GM19467 (cell line): ENCODE measurements around the gene ATXN7L3B.
A peak's percentile ranks its signal among the peaks of the same experiment; 100 is the strongest.
"Not testable (repeated sequence)": the region's sequence is repeated elsewhere in the genome, so short reads cannot be mapped to it uniquely, and the experiment has no call there.

Experiments
- ATAC-seq: cut with Tn5 transposase; IDR thresholded peaks from one replicate; pipeline ENCODE4 v1.9.1; 2021; ENCODE audit warnings: mild to moderate bottlenecking, moderate library complexity; ENCODE audit not compliant: unreplicated experiment

ATXN7L3B gene, protein sequence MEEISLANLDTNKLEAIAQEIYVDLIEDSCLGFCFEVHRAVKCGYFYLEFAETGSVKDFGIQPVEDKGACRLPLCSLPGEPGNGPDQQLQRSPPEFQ

DNA sequence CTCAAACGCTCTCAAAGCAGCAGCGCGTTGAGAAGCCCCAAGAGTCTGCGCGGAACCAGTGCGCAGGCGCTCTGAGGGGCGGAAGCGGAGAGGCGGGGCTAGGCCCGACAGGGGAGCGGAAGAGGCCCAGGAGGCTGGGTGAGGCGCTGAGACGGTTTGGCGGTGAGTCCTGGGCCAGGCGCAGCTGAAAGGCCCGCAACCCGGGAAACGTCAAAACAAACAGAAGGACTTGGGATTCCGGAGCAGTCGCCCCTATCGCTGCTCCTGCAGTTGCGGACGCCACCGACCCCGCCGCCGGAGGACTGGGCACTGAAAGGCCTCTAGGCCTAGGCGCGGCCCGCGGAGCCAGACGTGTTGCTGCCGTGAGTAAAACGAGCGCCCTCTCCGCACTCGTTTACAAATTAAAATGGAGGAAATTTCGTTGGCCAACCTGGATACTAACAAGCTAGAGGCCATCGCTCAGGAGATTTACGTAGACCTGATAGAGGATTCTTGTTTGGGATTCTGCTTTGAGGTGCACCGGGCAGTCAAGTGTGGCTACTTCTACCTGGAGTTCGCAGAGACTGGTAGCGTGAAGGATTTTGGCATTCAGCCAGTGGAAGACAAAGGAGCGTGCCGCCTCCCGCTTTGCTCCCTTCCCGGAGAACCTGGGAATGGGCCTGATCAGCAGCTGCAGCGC, at the start of gene ATXN7L3B:
TSS of gene ATXN7L3B (plus strand) at position 129 of the 679 bp plus-strand sequence. CDS start at position 407, 278 bp downstream.
- ATAC-seq: peak; percentile 97

DNA sequence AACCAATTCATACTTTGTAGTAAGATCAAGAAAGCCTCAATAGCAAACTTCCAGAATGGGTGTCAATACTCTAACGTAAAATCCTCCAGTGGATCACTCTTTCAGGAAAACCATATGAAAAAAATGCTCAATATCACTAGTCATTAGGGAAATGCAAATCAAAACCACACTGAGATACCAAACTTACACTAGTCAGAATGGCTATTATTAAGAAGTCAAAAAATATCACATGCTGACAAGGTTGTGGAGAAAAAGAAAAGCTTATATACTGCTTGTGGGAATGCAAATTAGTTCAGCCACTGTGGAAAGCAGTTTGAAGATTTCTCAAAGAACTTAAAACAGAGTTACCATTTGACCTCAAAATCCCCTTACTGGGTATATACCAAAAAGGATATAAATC, 49.5 kb upstream of the ATXN7L3B start:
- peak; percentile 46 for ATAC-seq

DNA sequence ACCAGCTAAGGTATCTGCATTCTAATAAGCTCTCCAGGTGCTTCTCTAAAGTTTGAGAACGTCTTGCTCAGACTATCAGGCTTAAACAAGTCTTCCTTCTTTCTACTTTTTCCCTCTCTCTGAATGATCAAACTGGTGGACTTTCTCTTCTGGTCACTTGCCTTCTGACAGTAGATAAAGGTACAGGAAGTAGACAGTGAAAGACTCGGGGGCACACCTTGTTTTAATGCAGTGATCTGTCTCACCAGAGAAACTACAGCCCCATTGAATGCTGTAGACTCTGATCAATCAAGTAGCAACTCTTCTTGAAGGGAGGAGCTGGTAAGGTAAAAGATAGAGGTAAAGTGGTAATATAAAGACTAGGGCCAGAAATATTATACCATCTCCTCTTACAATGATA, 48.1 kb upstream of the ATXN7L3B start:
- no peak for ATAC-seq

DNA sequence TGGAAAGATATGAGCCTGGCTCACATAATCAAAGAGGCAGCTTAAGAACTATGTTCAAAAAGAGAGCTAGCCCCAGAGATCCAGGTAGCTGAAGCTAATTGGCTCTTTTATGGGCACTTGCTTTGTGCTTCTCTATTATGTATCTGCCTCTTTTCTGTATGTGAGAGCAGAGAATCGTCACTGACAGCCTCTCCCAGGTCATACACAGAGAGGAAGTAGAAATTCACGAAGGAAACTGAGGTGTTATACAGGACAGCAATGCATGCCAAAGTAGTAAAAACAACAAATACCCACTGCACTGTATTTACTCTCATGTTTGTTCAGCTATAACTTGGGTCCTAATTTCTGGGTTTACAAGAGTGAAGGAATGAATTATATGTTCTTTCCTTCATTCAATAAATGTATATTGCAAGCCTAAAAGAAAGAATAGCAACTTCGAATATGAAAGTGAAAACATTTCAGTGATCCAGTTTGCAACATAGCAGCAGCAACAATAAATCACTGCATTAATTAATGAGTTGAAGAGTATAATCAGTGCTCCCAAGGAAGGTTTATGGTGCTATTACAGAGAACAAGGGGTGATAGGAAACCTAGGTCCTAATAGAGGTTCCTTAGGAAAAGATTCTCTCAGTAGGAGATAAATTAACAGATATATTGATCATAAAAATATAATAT, 47.1 kb upstream of the ATXN7L3B start:
- ATAC-seq: peak; percentile 78

DNA sequence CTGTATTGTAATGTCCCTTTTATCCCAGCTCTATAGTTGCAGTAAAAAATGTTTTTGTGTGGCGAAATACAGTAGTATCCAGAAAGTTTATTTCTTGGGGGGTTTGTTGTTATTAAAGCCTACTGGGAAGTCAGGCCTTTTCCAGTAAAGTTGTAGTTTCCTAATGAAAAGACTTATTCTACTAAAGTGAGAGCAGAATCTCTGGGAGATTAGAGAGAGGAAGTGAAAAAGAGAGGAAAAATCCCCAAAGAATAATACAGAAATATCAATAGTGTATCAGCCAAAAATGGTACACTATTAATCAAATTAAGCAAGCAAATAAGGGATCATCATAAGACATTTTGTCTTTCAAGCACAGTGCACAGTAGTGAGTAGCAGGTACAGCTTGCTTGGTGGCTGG, 46.3 kb upstream of the ATXN7L3B start:
- no peak for ATAC-seq

DNA sequence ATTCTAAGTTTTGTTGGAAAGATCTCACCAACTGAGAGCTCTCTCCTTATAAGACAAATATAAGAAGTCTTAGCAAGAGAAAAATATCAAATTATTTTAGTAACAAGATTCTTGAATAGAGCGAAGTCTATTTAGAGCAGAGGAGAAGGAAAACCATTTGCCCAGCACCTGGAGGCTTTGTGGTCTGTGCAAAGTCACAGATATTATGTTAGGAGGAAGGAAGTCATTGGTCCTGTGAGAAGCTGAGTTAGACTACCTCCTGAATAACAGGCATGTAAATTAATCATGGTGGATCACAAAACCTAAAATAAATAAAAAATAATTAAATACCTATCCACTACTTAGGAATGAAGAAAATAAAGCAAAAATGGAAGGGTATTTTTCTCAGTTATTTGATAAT, 38.4 kb upstream of the ATXN7L3B start:
- ATAC-seq: no peak

DNA sequence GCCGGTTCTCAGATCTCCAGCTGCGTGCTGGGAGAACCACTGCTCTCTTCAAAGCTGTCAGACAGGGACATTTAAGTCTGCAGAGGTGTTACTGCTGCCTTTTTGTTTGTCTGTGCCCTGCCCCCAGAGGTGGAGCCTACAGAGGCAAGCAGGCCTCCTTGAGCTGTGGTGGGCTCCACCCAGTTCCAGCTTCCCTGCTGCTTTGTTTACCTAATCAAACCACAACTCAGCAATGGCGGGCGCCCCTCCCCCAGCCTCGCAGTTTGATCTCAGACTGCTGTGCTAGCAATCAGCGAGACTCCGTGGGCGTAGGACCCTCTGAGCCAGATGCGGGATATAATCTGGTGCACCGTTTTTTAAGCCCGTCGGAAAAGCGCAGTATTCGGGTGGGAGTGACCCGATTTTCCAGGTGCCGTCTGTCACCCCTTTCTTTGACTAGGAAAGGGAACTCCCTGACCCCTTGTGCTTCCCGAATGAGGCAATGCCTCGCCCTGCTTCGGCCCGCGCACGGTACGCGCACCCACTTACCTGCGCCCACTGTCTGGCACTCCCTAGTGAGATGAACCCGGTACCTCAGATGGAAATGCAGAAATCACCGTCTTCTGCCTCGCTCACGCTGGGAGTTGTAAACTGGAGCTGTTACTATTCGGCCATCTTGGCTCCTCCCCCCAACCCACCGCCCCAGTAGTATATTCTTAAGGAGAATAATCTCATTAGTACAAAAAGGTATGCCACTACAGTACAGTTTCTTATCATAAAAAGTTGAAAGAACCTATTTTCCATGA, 28.6 kb upstream of the ATXN7L3B start:
- ATAC-seq: not testable (repeated sequence)

DNA sequence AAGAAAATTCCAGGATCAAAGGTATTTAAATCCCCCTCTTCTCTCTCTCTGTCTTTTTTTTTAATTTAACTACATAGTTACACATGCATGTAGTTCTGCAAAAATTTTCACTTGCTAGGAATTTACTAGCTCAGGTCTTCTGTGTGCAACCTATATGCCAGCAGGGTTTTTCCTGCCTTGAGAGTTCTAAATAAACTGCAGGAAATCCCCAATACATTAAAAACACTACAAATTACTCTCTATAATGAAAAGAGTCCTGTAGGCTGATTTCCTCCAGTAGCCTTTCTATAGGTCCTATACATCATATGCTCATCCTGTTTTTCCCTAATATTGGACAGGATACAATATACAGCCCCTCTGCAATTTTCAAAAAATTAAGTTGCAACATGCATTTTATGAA, 27.7 kb upstream of the ATXN7L3B start:
- no peak for ATAC-seq

DNA sequence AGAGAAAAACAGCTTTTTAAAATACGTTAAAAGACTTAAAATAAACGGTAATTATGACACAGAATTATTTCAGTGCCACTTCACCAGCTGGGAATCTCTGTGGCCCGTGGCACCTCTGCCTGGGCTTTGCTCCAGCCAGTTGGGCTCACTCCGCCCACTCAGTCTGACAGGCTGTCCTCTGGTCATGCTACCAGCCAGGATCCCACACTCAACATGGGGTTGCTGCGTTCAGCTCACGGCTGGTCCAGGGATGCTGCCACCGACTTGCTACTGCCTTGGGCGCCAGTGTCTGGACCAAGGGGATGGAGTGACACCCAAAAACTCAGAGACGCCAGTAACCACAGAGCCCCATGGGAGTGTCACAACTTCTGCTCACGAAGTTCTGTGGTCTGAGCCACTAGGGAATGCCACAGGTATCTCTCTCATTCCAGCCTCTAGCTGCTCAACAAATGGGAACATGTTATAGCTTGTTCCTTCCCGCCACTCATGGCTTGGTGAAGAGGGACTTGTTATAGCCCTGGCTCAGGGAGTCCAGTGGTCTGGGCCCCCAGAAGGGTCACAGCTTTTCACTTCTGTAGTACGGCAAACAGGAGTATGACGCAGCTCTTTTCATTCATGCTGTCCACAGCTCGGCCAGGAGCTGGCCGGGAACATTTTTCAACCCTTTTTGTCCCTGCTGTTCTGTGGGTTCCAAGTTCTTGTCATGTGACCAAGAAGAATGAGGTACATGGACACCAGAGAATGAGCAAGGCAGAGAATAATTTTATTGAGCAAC, 23.4 kb upstream of the ATXN7L3B start:
- no peak for ATAC-seq

DNA sequence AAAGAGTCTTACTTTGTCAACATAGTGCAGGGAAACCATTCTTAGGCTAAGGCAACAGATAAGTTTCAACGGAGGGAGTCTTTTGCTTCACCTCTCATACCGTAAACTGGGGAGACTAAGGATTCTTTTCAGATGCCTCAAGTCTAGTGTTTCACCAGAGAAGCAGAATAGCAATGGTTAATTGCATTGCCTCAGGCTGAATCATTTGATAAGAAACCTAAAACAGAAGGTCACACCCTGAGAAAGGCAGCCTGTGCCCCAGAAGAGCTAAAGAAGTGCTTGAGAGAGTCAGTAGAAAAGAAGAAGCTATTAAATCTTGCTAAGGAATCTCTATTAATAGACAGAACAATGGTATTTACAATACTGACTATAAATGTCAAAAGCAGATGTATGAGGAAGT, 21.8 kb upstream of the ATXN7L3B start:
- ATAC-seq: no peak

DNA sequence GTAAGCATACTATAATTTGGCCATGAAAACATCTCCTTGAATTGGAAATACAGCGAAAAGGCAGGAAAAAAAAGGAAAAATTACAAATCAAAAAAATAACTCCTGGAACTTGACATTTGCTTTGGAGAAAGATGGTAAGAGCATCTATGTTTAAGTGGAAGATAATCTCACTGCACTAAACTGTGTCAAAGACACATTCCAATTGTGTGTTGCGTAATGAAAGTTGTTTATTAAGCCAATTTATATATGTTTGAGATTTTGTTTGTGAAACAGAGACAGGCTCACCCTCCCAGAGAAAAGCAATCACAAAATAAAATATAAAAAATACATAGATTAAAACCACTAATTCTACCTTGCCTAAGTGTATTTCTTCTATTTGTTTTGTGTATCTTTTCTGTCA, 11.1 kb upstream of the ATXN7L3B start:
- no peak for ATAC-seq

DNA sequence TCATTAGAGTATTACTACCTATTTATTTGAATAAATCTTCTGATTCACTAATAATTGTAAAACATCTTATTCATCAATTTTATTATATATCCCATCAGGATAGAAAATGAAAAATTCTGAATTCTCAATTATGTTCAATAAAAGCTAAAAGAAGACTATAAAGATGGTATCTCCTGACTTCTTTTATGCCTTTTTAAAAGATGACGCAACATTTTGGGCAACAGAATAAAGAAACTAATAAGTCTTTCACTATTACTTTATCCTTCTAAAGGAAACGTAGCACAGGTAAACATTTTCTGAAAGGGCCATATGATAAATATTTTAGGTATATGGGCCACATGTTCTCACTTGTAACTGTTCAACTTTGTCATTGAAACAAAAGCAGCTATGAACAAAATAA, 10.1 kb upstream of the ATXN7L3B start:
- ATAC-seq: no peak

DNA sequence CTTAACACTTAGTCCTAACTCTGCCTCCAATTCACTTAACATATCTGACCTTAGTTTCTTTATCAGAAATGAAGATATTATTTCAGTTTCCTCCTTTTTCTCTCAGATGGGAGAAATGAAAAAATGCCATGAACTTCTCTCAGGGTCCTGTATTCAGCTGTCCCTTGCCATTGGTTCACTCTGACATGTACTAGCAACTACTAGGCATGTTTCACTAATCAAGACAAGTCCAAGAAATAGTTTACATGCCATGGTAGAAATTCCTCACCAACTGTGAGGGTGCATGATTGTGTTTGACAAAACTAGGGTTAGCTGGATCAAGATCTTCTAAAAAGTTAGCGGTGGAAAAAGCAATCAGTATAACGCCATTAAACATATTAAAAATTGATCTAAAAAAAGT, 7.0 kb upstream of the ATXN7L3B start:
- no peak for ATAC-seq

DNA sequence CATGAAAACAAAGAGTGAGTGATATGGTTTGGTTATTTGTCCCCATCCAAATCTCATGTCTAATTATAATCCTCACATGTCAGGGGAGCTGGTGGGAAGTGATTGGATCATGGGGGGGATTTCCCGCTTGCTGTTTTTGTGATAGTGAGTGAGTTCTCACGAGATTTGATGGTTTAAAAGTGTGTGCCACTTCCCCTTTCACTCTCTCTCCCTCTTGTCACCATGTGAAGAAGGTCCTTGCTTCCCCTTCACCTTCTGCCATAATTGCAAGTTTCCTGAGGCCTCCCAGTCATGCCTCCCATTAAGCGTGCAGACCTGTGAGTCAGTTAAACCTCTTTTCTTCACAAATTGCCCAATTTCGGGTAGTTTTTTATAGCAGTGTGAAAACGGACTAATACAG, 2.1 kb upstream of the ATXN7L3B start:
- ATAC-seq: no peak

DNA sequence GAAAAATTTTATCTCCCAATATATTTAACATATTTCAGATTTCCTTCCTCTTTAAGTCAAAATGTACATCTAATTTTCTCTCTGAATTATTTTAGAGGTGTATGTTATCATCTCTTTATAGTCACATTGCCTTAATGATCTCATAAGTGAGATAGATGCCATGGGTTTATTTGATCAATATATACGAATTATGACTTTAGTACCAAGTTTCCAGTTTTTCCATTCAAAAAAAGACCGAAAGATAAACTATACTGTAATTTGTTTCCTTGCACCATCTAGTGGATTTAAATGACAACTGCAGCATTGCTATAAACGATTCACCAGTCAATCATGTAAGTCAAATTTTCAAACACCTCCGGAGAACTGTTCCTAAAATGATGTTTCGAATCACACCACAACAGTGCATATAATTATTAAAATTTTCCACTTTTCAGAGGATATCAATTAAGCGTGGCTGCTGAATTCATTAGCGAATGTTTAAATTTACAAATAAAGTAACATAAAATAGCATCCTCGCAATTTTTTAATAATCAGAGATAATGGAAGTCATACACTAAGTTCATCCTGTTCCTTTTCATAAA, 419 bp upstream of the ATXN7L3B start:
- ATAC-seq: peak; percentile 50

DNA sequence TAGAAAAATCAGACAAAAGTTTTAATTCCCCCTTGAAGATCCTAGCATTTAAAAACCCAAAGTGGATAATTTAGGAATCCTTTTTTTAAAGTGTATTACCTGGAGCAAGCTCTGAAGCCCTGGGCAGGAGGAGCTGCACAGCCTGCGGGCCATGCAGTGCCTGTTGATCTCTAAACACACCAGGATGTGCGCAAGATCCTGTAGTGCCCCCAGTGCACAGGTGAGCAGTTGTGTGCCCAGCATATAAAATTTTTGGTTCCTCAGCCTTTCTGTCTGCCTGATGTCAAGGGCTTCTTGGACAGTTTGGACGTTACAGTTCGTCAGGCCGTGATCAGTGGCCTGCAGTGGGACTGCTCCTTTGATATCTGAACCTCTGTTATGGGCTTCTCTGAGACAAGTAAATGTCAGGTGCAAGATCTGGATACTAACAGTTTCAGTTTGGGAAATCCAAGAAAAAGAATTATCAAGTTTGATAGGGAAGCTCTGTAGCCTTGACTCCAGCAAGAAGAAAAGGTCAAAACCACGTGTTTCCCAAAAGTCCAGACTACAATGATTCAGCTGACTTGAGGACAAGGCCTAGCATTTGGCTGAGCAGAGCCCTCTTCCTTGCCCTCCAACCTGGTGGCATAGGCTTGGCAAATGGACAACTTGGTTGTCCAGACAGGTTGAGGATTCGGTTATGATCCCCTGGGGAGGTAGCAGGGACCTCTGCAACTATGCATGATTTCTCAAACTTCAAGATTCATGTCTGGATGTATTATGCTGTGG, 1.0 kb downstream of the ATXN7L3B start:
- ATAC-seq: peak; percentile 24

DNA sequence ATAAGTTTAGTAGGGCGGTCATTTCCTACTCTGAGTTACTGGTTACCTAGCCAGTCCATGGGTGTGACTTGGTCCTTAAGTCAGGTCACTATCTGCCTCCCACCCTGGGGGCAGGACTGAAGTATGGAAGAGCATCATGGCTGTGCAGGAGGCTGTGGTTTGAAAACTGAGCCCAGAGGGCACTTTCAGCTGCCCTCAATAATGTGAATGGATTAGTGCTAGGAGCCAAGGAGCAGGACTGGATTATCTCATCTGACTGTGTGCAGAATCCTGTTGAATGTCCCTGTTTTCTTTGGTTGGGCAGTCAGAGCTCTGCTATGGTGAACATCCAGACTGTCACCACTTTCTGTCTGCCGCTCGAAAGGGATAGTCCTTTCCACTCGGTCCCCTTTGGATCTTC, 1.6 kb downstream of the ATXN7L3B start:
- no peak for ATAC-seq

DNA sequence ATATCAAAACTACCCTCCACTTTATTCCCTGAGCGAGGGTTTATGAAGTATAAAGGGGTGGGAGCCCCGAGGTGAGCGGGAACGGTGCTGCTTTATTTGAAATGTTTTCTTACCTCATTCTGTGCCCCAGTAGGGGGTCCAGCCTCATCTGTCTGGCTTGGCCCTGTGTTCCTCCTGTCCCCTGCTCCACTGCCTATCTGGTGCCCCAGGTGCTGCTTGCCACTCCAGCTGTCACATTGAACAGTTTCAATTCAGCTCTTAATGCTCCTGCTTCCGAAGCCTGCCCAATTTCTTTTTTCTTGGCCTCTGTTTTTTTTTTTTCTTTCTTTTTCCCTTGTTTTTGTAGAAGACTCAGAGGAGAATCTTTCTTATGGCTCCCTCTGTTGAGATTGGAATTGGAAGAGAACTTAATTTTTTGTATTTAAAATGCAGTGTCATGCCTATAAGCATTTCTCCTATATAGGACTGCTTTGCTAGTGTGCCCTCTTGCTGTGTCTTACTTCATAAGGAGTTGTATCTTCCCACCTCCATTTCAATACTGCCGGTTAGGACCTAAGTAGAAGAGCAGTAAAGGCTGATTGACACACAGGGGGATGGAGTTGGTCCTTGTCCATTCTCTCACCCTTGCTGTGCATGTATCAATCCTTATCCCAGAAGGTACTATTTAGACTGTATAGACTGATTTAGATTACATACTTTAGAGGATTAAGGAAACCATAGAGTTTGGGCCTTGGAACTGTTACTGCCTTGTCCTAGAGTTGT, 2.3 kb downstream of the ATXN7L3B start:
- ATAC-seq: no peak

DNA sequence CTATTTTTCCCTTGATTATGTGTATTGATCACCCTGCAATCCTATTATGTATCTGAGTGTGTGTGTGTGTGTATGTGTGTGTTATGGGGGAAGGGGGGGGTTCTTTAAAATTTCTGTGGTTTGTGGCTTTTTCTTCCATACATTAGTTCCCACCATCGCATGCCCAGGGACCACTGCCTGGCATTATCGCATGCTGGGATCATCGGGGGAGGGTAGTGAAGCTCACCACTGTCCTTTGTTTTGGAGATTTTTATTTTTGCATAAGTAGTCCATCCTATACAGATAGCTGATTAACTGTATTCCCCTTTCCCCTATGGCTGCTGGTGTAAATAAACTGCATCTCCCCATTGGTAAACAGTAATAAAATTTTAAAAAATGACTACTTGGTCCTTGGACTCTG, 3.4 kb downstream of the ATXN7L3B start:
- ATAC-seq: no peak
